Gastrocnemius medialis (tissue), 4 donors: Measurements from ENCODE around the gene POLA1. TPM values are rescaled to one million over a fixed set of nuclear protein-coding genes. Genes with fewer than 3 reads are reported as not detected.

Experiments used
- ATAC-seq, 2 donors: fragments of 150-250 bp; one replicate each; pipeline ENCODE4 v1.9.1; 2016
- DNase-seq, 2 donors: peaks; one replicate each; pipeline ENCODE4 v3.0.0-alpha.2; 2019
- H3K27ac ChIP-seq, 4 donors: fragments of 200-600 bp; sonication (generic); 1 replicate in 1 of 4; 2 replicates in 3 of 4; pipeline ENCODE4 v1.5.1; 2016 to 2018; ENCODE audit warnings: mild to moderate bottlenecking in 2 of 4, moderate library complexity in 1 of 4
- H3K27me3 ChIP-seq, 3 donors: fragments of 200-600 bp; sonication (generic) in 2 of 3; 1 replicate in 1 of 3; 2 replicates in 2 of 3; pipeline versions ENCODE4 v1.5.1 to v1.6.0; 2016 to 2019; ENCODE audit warnings: mild to moderate bottlenecking in 1 of 3, moderate library complexity in 1 of 3
- H3K36me3 ChIP-seq, 2 donors: fragments of 200-600 bp; sonication (generic) in 1 of 2; one replicate each; pipeline ENCODE4 v1.5.1; 2017 to 2018
- H3K4me1 ChIP-seq, 2 donors: fragments of 200-600 bp; sonication (generic) in 1 of 2; one replicate each; pipeline ENCODE4 v1.5.1; 2016 to 2017; ENCODE audit warnings: mild to moderate bottlenecking in 2 of 2
- H3K4me3 ChIP-seq, 4 donors: fragments of 200-600 bp; sonication (generic) in 3 of 4; 1 replicate in 1 of 4; 2 replicates in 3 of 4; pipeline ENCODE4 v1.5.1; 2016 to 2019; ENCODE audit warnings: mild to moderate bottlenecking in 2 of 4
- H3K9me3 ChIP-seq, 3 donors: fragments of 200-600 bp; sonication (generic) in 2 of 3; 1 replicate in 1 of 3; 2 replicates in 2 of 3; pipeline ENCODE4 v1.5.1; 2016 to 2019
- POLR2A ChIP-seq, 2 donors: fragments of 450-650 bp; IDR thresholded peaks; one replicate each; pipeline ENCODE4 v1.6.1; 2017; ENCODE audit warnings: antibody characterized with exemption in 2 of 2, mild to moderate bottlenecking in 2 of 2, moderate library complexity in 2 of 2
- in situ Hi-C, 4 donors: fragments of 200-750 bp; cut with MboI; loops; one replicate each; pipeline versions ENCODE4 v1.15.0 to v1.8.0; 2017; ENCODE audit warnings: low sequenced_read_pairs in 4 of 4
- intact Hi-C: fragments of 100-400 bp; cut with DNase I; formaldehyde crosslinking; loops from one replicate; pipeline ENCODE4 v1.15.1; 2023; ENCODE audit warnings: low total_unique reads
- total RNA-seq, 4 donors: library from RNA; depleted of rRNA; stranded (reverse); fragments of >200 nt; gene quantifications; one replicate each; pipeline versions ENCODE4 v1.1.0 to v1.2.3, GENCODE V29; 2016
- TF ChIP-seq, protein P1 (sequence below), 5 experiments: fragments of 450-650 bp in 3 of 5; fragments of 200-600 bp in 2 of 5; sonication (generic) in 2 of 5; IDR thresholded peaks in 4 of 5; conservative IDR thresholded peaks in 1 of 5; 1 replicate in 4 of 5; 2 replicates in 1 of 5; pipeline ENCODE4 v1.5.1; 2016 to 2019; ENCODE audit warnings: antibody characterized with exemption in 5 of 5, mild to moderate bottlenecking in 3 of 5, moderate library complexity in 3 of 5

The POLA1 gene
- total RNA-seq, 4 donors from 2014 or later = 5.2 to 9.6 (median 6.9) TPM

DNA sequence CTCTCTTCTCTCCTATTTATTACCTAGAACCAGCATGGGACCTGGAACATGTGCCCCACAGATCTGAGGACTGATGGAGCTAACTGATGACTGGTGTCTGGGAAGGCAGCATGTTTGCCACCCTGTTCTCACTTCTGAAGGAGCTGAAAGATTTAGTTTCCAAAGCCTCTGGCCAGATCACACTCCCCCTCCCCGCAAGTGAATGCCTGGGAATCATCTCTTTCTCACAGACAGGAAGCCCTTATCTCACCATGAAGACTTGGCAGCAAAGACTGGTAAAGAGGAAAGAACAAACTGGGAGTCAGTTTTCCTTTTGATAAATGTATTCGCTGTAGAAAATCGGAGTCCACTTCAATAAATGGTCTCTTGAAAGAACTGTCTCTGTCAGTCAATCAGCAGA is 25.6 kb upstream of the POLA1 start:
- intact Hi-C loops (no loop called here), in situ Hi-C loops (no loop called here)
- no peaks in the 10 kb centered on the region for H3K36me3 ChIP-seq
- ATAC-seq (no peak), DNase-seq (no peak)
- H3K4me1 ChIP-seq = no peaks in the 10 kb centered on the region
- H3K4me3 ChIP-seq = no peak overlapping the region
- TF ChIP-seq, protein P1, sequence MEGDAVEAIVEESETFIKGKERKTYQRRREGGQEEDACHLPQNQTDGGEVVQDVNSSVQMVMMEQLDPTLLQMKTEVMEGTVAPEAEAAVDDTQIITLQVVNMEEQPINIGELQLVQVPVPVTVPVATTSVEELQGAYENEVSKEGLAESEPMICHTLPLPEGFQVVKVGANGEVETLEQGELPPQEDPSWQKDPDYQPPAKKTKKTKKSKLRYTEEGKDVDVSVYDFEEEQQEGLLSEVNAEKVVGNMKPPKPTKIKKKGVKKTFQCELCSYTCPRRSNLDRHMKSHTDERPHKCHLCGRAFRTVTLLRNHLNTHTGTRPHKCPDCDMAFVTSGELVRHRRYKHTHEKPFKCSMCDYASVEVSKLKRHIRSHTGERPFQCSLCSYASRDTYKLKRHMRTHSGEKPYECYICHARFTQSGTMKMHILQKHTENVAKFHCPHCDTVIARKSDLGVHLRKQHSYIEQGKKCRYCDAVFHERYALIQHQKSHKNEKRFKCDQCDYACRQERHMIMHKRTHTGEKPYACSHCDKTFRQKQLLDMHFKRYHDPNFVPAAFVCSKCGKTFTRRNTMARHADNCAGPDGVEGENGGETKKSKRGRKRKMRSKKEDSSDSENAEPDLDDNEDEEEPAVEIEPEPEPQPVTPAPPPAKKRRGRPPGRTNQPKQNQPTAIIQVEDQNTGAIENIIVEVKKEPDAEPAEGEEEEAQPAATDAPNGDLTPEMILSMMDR (IDR thresholded peaks at IDR 0.05 in 4 of 5, conservative IDR thresholded peaks at IDR 0.05 in 1 of 5) = no peak
- no peak for TF ChIP-seq POLR2A (IDR thresholded peaks at IDR 0.05)
- no peaks in the 10 kb centered on the region for H3K27me3 ChIP-seq
- H3K9me3 ChIP-seq = no peaks in the 10 kb centered on the region
- H3K27ac ChIP-seq = no peak overlapping the region

DNA sequence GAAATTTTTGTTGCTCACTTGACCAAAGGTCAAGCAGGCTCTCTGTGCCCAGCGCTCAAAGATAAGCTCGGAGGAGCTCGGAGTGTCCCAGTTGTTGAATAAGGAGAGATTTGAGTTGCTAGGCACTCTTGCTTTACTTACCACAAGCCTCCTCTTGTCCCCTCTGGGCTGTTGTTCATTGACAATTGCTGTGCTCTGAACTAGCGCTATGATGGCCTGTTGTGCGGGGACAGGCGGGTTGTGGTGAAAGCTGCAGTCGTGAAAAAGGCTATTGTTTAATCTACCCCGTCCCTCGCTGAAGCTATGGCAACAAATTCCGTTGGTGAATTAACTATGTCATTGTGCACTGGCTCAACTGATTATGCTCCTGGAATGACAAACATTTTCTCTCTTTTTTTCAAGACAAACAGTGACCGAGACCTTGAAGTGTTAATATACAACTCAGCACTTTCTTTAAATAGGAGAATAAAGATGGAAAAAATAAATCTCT is 21.0 kb upstream of the POLA1 start:
- no peak for DNase-seq
- ATAC-seq = no peak
- H3K4me3 ChIP-seq = no peak overlapping the region
- in situ Hi-C loops = no loop called here
- H3K27ac ChIP-seq = no peak overlapping the region
- no peaks in the 10 kb centered on the region for H3K27me3 ChIP-seq
- no peaks in the 10 kb centered on the region for H3K9me3 ChIP-seq
- no peaks in the 10 kb centered on the region for H3K36me3 ChIP-seq
- no peaks in the 10 kb centered on the region for H3K4me1 ChIP-seq
- intact Hi-C loops = no loop called here
- TF ChIP-seq, protein P1 (IDR thresholded peaks at IDR 0.05 in 4 of 5, conservative IDR thresholded peaks at IDR 0.05 in 1 of 5) = no peak
- TF ChIP-seq POLR2A (IDR thresholded peaks at IDR 0.05) = no peak

DNA sequence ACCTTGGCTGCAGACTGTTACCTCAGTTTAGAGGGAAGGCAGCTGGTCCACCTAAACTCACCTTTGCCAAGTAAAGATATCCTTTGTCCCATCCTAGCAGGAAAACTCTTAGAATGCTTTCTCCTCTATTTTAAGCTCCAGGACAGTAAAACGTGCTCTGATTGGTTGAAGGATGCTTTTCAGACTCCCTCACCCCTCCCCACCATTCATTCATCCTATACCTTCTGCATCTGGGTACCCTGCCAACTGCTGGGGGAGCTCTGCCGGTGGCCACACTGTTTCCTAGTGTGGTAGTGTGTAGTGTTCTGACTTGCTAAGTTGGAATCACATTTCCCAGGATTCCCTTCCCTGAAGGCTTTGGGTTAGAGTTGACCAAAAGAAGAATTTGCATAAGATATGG is 20.3 kb upstream of the POLA1 start:
- no peak for TF ChIP-seq POLR2A (IDR thresholded peaks at IDR 0.05)
- TF ChIP-seq, protein P1 (IDR thresholded peaks at IDR 0.05 in 4 of 5, conservative IDR thresholded peaks at IDR 0.05 in 1 of 5) = no peak
- no peak for DNase-seq
- Histone ChIP-seq H3K27ac (no peak overlapping the region), H3K27me3 (no peaks in the 10 kb centered on the region), H3K36me3 (no peaks in the 10 kb centered on the region), H3K9me3 (no peaks in the 10 kb centered on the region), H3K4me3 (no peak overlapping the region), H3K4me1 (no peaks in the 10 kb centered on the region)
- intact Hi-C loops = no loop called here
- ATAC-seq = no peak
- in situ Hi-C loops = no loop called here

DNA sequence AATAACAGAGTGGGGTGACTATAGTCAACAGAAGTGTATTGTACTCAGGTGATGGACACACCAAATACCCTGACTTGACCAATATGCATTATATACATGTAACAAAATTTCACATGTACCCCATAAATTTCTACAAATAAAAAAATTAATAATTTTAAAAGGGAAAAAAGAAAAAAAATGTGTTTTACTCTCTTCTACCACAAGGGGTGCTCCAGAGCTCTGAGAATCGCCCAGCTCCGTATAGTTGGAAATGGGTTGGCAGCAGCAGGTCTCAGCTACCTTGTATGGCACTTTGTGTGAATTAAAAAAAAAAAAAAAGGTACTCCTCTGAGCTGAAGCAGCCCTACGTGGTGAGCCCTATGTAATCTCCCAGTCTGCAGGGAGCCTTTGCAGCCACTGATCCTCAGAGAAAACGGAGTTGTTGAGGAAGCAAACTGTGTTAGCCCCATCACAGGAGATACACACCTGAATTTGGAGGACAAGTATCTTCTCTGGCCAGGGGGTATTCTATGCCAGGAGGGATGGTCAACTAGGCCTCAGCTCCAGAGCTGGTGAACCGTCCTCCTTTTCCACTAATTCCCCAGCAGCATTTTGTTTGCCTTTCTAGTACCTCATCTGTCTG is 17.2 kb upstream of the POLA1 start:
- intact Hi-C loops (no loop called here), in situ Hi-C loops (no loop called here)
- ATAC-seq (no peak), DNase-seq (no peak)
- Histone ChIP-seq H3K4me3 (no peak overlapping the region), H3K9me3 (no peaks in the 10 kb centered on the region), H3K4me1 (no peaks in the 10 kb centered on the region), H3K27me3 (no peaks in the 10 kb centered on the region), H3K36me3 (no peaks in the 10 kb centered on the region), H3K27ac (no peak overlapping the region)
- TF ChIP-seq, protein P1 (IDR thresholded peaks at IDR 0.05 in 4 of 5, conservative IDR thresholded peaks at IDR 0.05 in 1 of 5) = peak in 2 of 5 experiments; percentile 37 to 49
- no peak for TF ChIP-seq POLR2A (IDR thresholded peaks at IDR 0.05)
